ENCODE measurements around the gene NEDD4.

Gene NEDD4

GRCh38 chr15:55980511-55980910 is 12.9 kb downstream of the NEDD4 start:
- Histone ChIP-seq H3K9me3 (ENCODE audit: low read length) (no peaks in the 10 kb centered on the region), H3K27ac (ENCODE audit: low read depth, low read length, poor library complexity, severe bottlenecking) (no peak overlapping the region), H2AFZ (ENCODE audit: low read length) (no peak overlapping the region), H3K4me1 (ENCODE audit: insufficient read depth, low read length, severe bottlenecking) (no peaks in the 10 kb centered on the region), H3K27me3 (ENCODE audit: insufficient read depth, low read length) (no peaks in the 10 kb centered on the region), H4K20me1 (ENCODE audit: insufficient read depth, low read length) (no peaks in the 10 kb centered on the region), H3K36me3 (ENCODE audit: insufficient read depth, low read length) (no peaks in the 10 kb centered on the region), H3K4me3 (ENCODE audit: low read depth, low read length, poor library complexity, severe bottlenecking) (no peak overlapping the region), H3F3A (ENCODE audit: insufficient read depth, low read length) (no peaks in the 10 kb centered on the region), H3K9ac (ENCODE audit: low read length) (no peak overlapping the region), H3K9me2 (ENCODE audit: low read depth, low read length) (no peaks in the 10 kb centered on the region), H3K79me2 (ENCODE audit: insufficient read depth, low read length) (no peaks in the 10 kb centered on the region), H3K4me2 (ENCODE audit: low read length) (no peak overlapping the region)
- TF ChIP-seq CTCF (IDR thresholded peaks at IDR 0.05; ENCODE audit: low read length) (no peak), EZH2 (IDR thresholded peaks at IDR 0.05; ENCODE audit: borderline replicate concordance, low read length) (no peak)

GRCh38 chr15:55977231-55977630 is 16.2 kb downstream of the NEDD4 start:
- H3F3A ChIP-seq (ENCODE audit: insufficient read depth, low read length) = no peaks in the 10 kb centered on the region
- no peak for TF ChIP-seq CTCF (IDR thresholded peaks at IDR 0.05; ENCODE audit: low read length)
- TF ChIP-seq EZH2 (IDR thresholded peaks at IDR 0.05; ENCODE audit: borderline replicate concordance, low read length) = no peak
- no peaks in the 10 kb centered on the region for H3K36me3 ChIP-seq (ENCODE audit: insufficient read depth, low read length)
- H4K20me1 ChIP-seq (ENCODE audit: insufficient read depth, low read length) = no peaks in the 10 kb centered on the region
- H3K27me3 ChIP-seq (ENCODE audit: insufficient read depth, low read length) = no peaks in the 10 kb centered on the region
- H3K4me3 ChIP-seq (ENCODE audit: low read depth, low read length, poor library complexity, severe bottlenecking) = no peak overlapping the region
- H3K9me2 ChIP-seq (ENCODE audit: low read depth, low read length) = no peaks in the 10 kb centered on the region
- no peak overlapping the region for H3K9ac ChIP-seq (ENCODE audit: low read length)
- H3K9me3 ChIP-seq (ENCODE audit: low read length) = no peaks in the 10 kb centered on the region
- H3K4me2 ChIP-seq (ENCODE audit: low read length) = no peak overlapping the region
- no peaks in the 10 kb centered on the region for H3K79me2 ChIP-seq (ENCODE audit: insufficient read depth, low read length)
- no peak overlapping the region for H3K27ac ChIP-seq (ENCODE audit: low read depth, low read length, poor library complexity, severe bottlenecking)
- no peaks in the 10 kb centered on the region for H3K4me1 ChIP-seq (ENCODE audit: insufficient read depth, low read length, severe bottlenecking)
- H2AFZ ChIP-seq (ENCODE audit: low read length) = no peak overlapping the region

- Histone ChIP-seq H3K4me1 (ENCODE audit: insufficient read depth, low read length, severe bottlenecking) (no peaks in the 10 kb centered on the region), H3K9me3 (ENCODE audit: low read length) (no peaks in the 10 kb centered on the region), H3K27me3 (ENCODE audit: insufficient read depth, low read length) (no peaks in the 10 kb centered on the region), H3K9me2 (ENCODE audit: low read depth, low read length) (no peaks in the 10 kb centered on the region), H4K20me1 (ENCODE audit: insufficient read depth, low read length) (no peaks in the 10 kb centered on the region), H2AFZ (ENCODE audit: low read length) (no peak overlapping the region), H3K4me3 (ENCODE audit: low read depth, low read length, poor library complexity, severe bottlenecking) (no peak overlapping the region), H3K9ac (ENCODE audit: low read length) (no peak overlapping the region), H3K4me2 (ENCODE audit: low read length) (no peak overlapping the region), H3K27ac (ENCODE audit: low read depth, low read length, poor library complexity, severe bottlenecking) (no peak overlapping the region), H3F3A (ENCODE audit: insufficient read depth, low read length) (no peaks in the 10 kb centered on the region), H3K36me3 (ENCODE audit: insufficient read depth, low read length) (no peaks in the 10 kb centered on the region), H3K79me2 (ENCODE audit: insufficient read depth, low read length) (no peaks in the 10 kb centered on the region)
- TF ChIP-seq CTCF (IDR thresholded peaks at IDR 0.05; ENCODE audit: low read length) (no peak), EZH2 (IDR thresholded peaks at IDR 0.05; ENCODE audit: borderline replicate concordance, low read length) (no peak)
Observed at GRCh38 chr15:55970286-55970685, 23.1 kb downstream of the NEDD4 start.

All from OCI-LY1 (cell line).